RPMI8226 (cell line): ENCODE data around the gene MYH6.

Experiments used
- DNase-seq: peaks from one replicate; pipeline ENCODE4 v3.0.0-alpha.2; 2015

MYH6 gene

GRCh38 chr14:23375527-23376251 lies 32.4 kb downstream of the MYH6 start:
- DNase-seq: no peak

- DNase-seq: no peak
Measured at GRCh38 chr14:23373041-23373440, 35.0 kb downstream of the MYH6 start.

- DNase-seq: no peak
Measured at GRCh38 chr14:23372509-23372908, 35.6 kb downstream of the MYH6 start, which contains the start of gene IL25. IL25 (plus strand) TSS chr14:23372809.

- no peak for DNase-seq
Measured at GRCh38 chr14:23371865-23372264, 36.2 kb downstream of the MYH6 start.

GRCh38 chr14:23370221-23370620 lies 37.9 kb downstream of the MYH6 start:
- DNase-seq: no peak

- DNase-seq: no peak
Measured at GRCh38 chr14:23366426-23366921, 41.6 kb downstream of the MYH6 start.

GRCh38 chr14:23365732-23366425 lies 42.2 kb downstream of the MYH6 start:
- no peak for DNase-seq

GRCh38 chr14:23365036-23365731 lies 42.9 kb downstream of the MYH6 start, which contains the start of gene EFS:
EFS (minus strand) TSS chr14:23365172; CDS start chr14:23365025, 147 bp downstream.
- no peak for DNase-seq

- no peak for DNase-seq
Measured at GRCh38 chr14:23364164-23365035, 43.7 kb downstream of the MYH6 start.

- DNase-seq: peak; percentile 32
Measured at GRCh38 chr14:23362200-23362599, 45.9 kb downstream of the MYH6 start.

GRCh38 chr14:23361763-23362162 lies 46.3 kb downstream of the MYH6 start:
- no peak for DNase-seq

GRCh38 chr14:23361320-23361719 lies 46.8 kb downstream of the MYH6 start:
- DNase-seq: no peak

- peak; percentile 47 for DNase-seq
Measured at GRCh38 chr14:23360496-23360895, 47.6 kb downstream of the MYH6 start.

- no peak for DNase-seq
Measured at GRCh38 chr14:23359722-23360447, 48.2 kb downstream of the MYH6 start.

GRCh38 chr14:23359167-23359626 lies 48.9 kb downstream of the MYH6 start:
- no peak for DNase-seq

- DNase-seq: no peak
Measured at GRCh38 chr14:23358553-23359166, 49.4 kb downstream of the MYH6 start.

- DNase-seq: peak; percentile 7
Measured at GRCh38 chr14:23358042-23358441, 50.0 kb downstream of the MYH6 start.

GRCh38 chr14:23357261-23357660 lies 50.8 kb downstream of the MYH6 start:
- DNase-seq: no peak

GRCh38 chr14:23356662-23357061 lies 51.4 kb downstream of the MYH6 start:
- no peak for DNase-seq

- DNase-seq: peak; percentile 1
Measured at GRCh38 chr14:23355871-23356435, 52.1 kb downstream of the MYH6 start.

GRCh38 chr14:23354990-23355389 lies 53.1 kb downstream of the MYH6 start:
- no peak for DNase-seq
